GM12878 (cell line): ENCODE measurements around the gene NDUFB2. TPM values are rescaled to one million over a fixed set of nuclear protein-coding genes. Genes with fewer than 3 reads are reported as not detected.

Source experiments
- ATAC-seq: fragments of 200-7000 bp; cut with Tn5 transposase; 3 replicates; pipeline ENCODE4 v1.9.1; 2020; ENCODE audit warnings: mild to moderate bottlenecking, moderate library complexity
- BruUV-seq: library from RNA; stranded (reverse); fragments of 400-500 nt; replicated peaks from 2 replicates; lab custom pipeline; 2021; lab: Mats Ljungman, UMichigan
- CTCF ChIA-PET: fragments of 300-600 bp; sonication (Branson Sonifier 250); formaldehyde crosslinking; extraction: SDS; loops from one replicate; lab custom pipeline; 2021; ENCODE audit warnings: inconsistent platforms; lab: Yijun Ruan, JAX
- POLR2A ChIA-PET: fragments of 350-600 bp; formaldehyde crosslinking; extraction: SDS; loops from one replicate; lab custom pipeline; 2021; ENCODE audit warnings: inconsistent platforms; lab: Charles Lee
- RAD21 ChIA-PET: fragments of 300-600 bp; sonication (Branson Sonifier 250); formaldehyde crosslinking; loops from one replicate; lab custom pipeline; 2023; ENCODE audit warnings: antibody characterized with exemption; ENCODE audit not compliant: unreplicated experiment; lab: Charles Lee
- SMC1A ChIA-PET: fragments of 300-600 bp; sonication (Branson Sonifier 250); formaldehyde crosslinking; loops from one replicate; lab custom pipeline; 2023; ENCODE audit not compliant: unreplicated experiment, uncharacterized antibody; lab: Charles Lee
- DNase-seq: peaks from one replicate; pipeline ENCODE4 v3.0.0-alpha.2; 2011; ENCODE audit warnings: low read depth, low spot score
- FAIRE-seq: peaks from 3 replicates; lab custom pipeline; 2011; peaks lifted over from hg19 to GRCh38; lab: Jason Lieb, UNC
- H2AFZ ChIP-seq: 2 replicates; pipeline ENCODE4 v1.6.0; 2011; ENCODE audit warnings: low read depth, low read length, control low read depth; ENCODE audit not compliant: control insufficient read depth
- H3K27ac ChIP-seq: 2 replicates; pipeline ENCODE4 v1.5.1; 2011; ENCODE audit warnings: control low read depth; ENCODE audit not compliant: control insufficient read depth, insufficient read depth
- H3K27me3 ChIP-seq, 2 experiments: replicated peaks in 1 of 2; 2 replicates each; pipeline versions ENCODE4 v1.6.0 to v1.6.1; 2011; ENCODE audit warnings: low read length in 1 of 2; ENCODE audit not compliant: control insufficient read depth in 2 of 2, insufficient read depth in 2 of 2
- H3K36me3 ChIP-seq, 2 experiments: 2 replicates each; pipeline ENCODE4 v1.5.1; 2011; ENCODE audit warnings: low read length in 1 of 2; ENCODE audit not compliant: control insufficient read depth in 2 of 2, insufficient read depth in 2 of 2
- H3K4me1 ChIP-seq: 2 replicates; pipeline ENCODE4 v1.6.1; 2011; ENCODE audit warnings: mild to moderate bottlenecking, low read length, moderate library complexity, mixed read lengths; ENCODE audit not compliant: control insufficient read depth, insufficient read depth
- H3K4me2 ChIP-seq: 2 replicates; pipeline ENCODE4 v1.6.0; 2011; ENCODE audit warnings: control low read depth; ENCODE audit not compliant: control insufficient read depth, insufficient read depth
- H3K4me3 ChIP-seq: fragments of 200-600 bp; sonication (generic); 2 replicates; pipeline ENCODE4 v1.5.1; 2016
- H3K79me2 ChIP-seq: 2 replicates; pipeline ENCODE4 v1.6.0; 2011; ENCODE audit warnings: low read length; ENCODE audit not compliant: control insufficient read depth, insufficient read depth
- H3K9ac ChIP-seq: 2 replicates; pipeline ENCODE4 v1.8.0; 2011; ENCODE audit warnings: low read length, control low read depth, mixed read lengths; ENCODE audit not compliant: control insufficient read depth, insufficient read depth
- H3K9me3 ChIP-seq: replicated peaks from 3 replicates; pipeline ENCODE4 v1.5.1; 2011; ENCODE audit warnings: mild to moderate bottlenecking, low read length; ENCODE audit not compliant: control insufficient read depth, insufficient read depth
- H4K20me1 ChIP-seq: 2 replicates; pipeline ENCODE4 v1.6.0; 2011; ENCODE audit not compliant: control insufficient read depth, insufficient read depth
- BACH1 ChIP-seq: fragments of 450-650 bp; IDR thresholded peaks from 2 replicates; pipeline ENCODE4 v1.6.1; 2017; ENCODE audit warnings: mild to moderate bottlenecking, borderline replicate concordance
- EED ChIP-seq: sonication (generic); IDR thresholded peaks from 2 replicates; pipeline ENCODE4 v1.6.1; 2016; ENCODE audit warnings: antibody characterized with exemption, low read depth
- RFX5 ChIP-seq: IDR thresholded peaks from 2 replicates; pipeline ENCODE4 v1.6.1; 2011; ENCODE audit warnings: low read depth, low read length, improper control_type of control experiment
- SREBF1 ChIP-seq: IDR thresholded peaks from 2 replicates; pipeline ENCODE4 v1.6.1; 2012; ENCODE audit warnings: mild to moderate bottlenecking, low read length
- USF1 ChIP-seq: IDR thresholded peaks from 2 replicates; pipeline ENCODE4 v1.6.1; 2011; ENCODE audit warnings: borderline replicate concordance, low read depth, mild to moderate bottlenecking, moderate library complexity, mixed read lengths, low read length; ENCODE audit not compliant: insufficient read depth; ENCODE audit errors: extremely low read length
- YBX1 ChIP-seq: fragments of 450-650 bp; IDR thresholded peaks from 2 replicates; pipeline ENCODE4 v1.6.1; 2016; ENCODE audit warnings: antibody characterized with exemption
- WGBS: methylation state at CpG from one replicate; pipeline ENCODE4 v1.1.6; 2016; ENCODE audit warnings: low lambda C conversion rate; ENCODE audit not compliant: insufficient replicate concordance, insufficient coverage; ENCODE audit errors: missing lambda C conversion rate; 5-methylcytosine and 5-hydroxymethylcytosine counted together
- in situ Hi-C: fragments of 300-500 bp; cut with MboI; formaldehyde crosslinking; loops from 9 replicates; pipeline ENCODE4 v1.14.3; 2018; ENCODE audit warnings: mixed read lengths
- intact Hi-C: fragments of 100-400 bp; cut with micrococcal nuclease; formaldehyde crosslinking; loops from one replicate; pipeline ENCODE4 v1.14.2; 2022; ENCODE audit not compliant: unreplicated experiment
- polyA plus RNA-seq, 11 experiments: library from polyadenylated mRNA; depleted of rRNA in 4 of 11; unstranded in 6 of 11; stranded (reverse) in 5 of 11; fragments of >200 nt; fragmentation: Nextera tagmentation in 4 of 11; fragmentation: Illumina TruSeq in 1 of 11; extraction: Ambion mirVana in 4 of 11; extraction: Trizol in 1 of 11; gene quantifications; 1 replicate in 1 of 11; 2 replicates in 10 of 11; pipeline versions ENCODE4 v1.2.1 to v1.2.3, GENCODE V29; 2011 to 2016; ENCODE audit warnings: inconsistent platforms in 2 of 11, missing spikeins in 2 of 11, low read depth in 1 of 11
- total RNA-seq, 4 experiments: library from RNA; depleted of rRNA in 3 of 4; stranded (reverse); fragments of >200 nt in 3 of 4; fragmentation: Illumina TruSeq in 1 of 4; extraction: Trizol in 1 of 4; gene quantifications; 2 replicates each; pipeline versions ENCODE4 v1.2.1 to v1.2.3, GENCODE V29; 2013 to 2021

NDUFB2 gene
- total and polyA plus RNA-seq, 10 of the 15 experiments (the other 5 are each of a cell fraction or from before 2014, with no cell fraction given), result 109 to 1,236 (median 323) TPM

- TF ChIP-seq YBX1, result no peak
- no peak for TF ChIP-seq BACH1
- no peak for TF ChIP-seq USF1
- TF ChIP-seq, all 136 proteins: peak for 0
Observed at GRCh38 chr7:140667476-140667875, 29.0 kb upstream of the NDUFB2 start (continued).

DNA sequence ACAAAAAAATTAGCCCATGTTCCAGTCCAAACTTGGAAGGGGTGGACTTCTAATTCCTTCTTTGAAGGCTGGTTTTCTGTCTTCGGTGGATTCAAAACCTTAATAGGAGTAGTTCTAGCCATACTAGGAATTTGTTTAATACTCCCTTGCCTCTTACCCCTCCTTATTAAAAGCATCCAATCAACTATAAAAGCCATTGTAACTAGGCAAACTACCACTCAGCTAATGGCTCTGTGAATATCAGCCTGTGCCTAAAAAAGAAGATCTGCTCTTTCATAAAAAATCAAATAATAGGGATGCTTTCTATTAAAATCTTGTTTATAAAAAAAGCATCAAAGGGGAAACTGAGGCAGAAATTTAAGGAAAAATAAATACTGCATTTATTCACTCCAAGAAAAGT lies 27.9 kb upstream of the NDUFB2 start:
- DNase-seq (no peak), ATAC-seq (no peak), FAIRE-seq (no peak)
- ChIA-PET RAD21 (interaction anchor here (1.2 kb wide), 1 partner anchor 8 kb away, joined by 5 read pairs; no protein-coding TSS in a partner anchor), POLR2A (no interaction called here), CTCF (interaction anchor here (2.4 kb wide), 1 partner anchor 9 kb away, joined by 12 read pairs; no protein-coding TSS in a partner anchor), SMC1A (interaction anchor here (1.1 to 1.3 kb wide), 2 partner anchors 8 to 343 kb away, joined by 3 to 6 read pairs; no protein-coding TSS in a partner anchor)
- WGBS, result 6% methylated on average over 1 of the region's 1 CpG
- no peak for TF ChIP-seq EED
- TF ChIP-seq SREBF1, result no peak
- peak; percentile 61; the same call in 1 of the 2 replicates for TF ChIP-seq RFX5
- no peak overlapping the region for H3K27ac ChIP-seq
- no peak overlapping the region for H2AFZ ChIP-seq
- intact Hi-C loops (no loop called here), in situ Hi-C loops (no loop called here)
- H3K79me2 ChIP-seq, result no peaks in the 10 kb centered on the region; the same call in 1 of the 2 replicates
- no peak overlapping the region for H3K4me2 ChIP-seq
- H3K36me3 ChIP-seq, result no peaks in the 10 kb centered on the region
- no peaks in the 10 kb centered on the region for H3K27me3 ChIP-seq
- H3K4me1 ChIP-seq, result peaks cover 10% of the 10 kb centered on the region
- H3K9ac ChIP-seq, result no peak overlapping the region
- no peaks in the 10 kb centered on the region for H4K20me1 ChIP-seq
- H3K4me3 ChIP-seq, result no peak overlapping the region
- no peaks in the 10 kb centered on the region for H3K9me3 ChIP-seq
- BruUV-seq, result no TSS peak
